HepG2 (cell line): ENCODE results near the gene SGMS1. TPM values are rescaled to one million over a fixed set of nuclear protein-coding genes. Genes with fewer than 3 reads are reported as not detected.

Experiments used
- ARID2 ChIP-seq: sonication (generic); formaldehyde crosslinking; IDR thresholded peaks from 2 replicates; pipeline ENCODE4 v1.8.1; 2022; ENCODE audit warnings: mild to moderate bottlenecking, missing genetic modification reagents, borderline replicate concordance
- ATF7 ChIP-seq, 2 experiments: fragments of 450-650 bp in 1 of 2; sonication (generic) in 1 of 2; formaldehyde crosslinking in 1 of 2; IDR thresholded peaks; 2 replicates each; pipeline versions ENCODE4 v1.4.0 to v1.6.1; 2016 to 2020; ENCODE audit warnings: antibody characterized with exemption in 1 of 2, mild to moderate bottlenecking in 1 of 2, missing genetic modification reagents in 1 of 2
- BORCS8-MEF2B ChIP-seq: sonication (generic); formaldehyde crosslinking; IDR thresholded peaks from 2 replicates; pipeline ENCODE4 v1.8.0; 2022; ENCODE audit warnings: mild to moderate bottlenecking, missing genetic modification reagents
- CSRNP1 ChIP-seq: sonication (generic); formaldehyde crosslinking; IDR thresholded peaks from 2 replicates; pipeline ENCODE4 v1.8.1; 2023; ENCODE audit warnings: mild to moderate bottlenecking, missing genetic modification reagents
- CTCF ChIP-seq: sonication (generic); formaldehyde crosslinking; IDR thresholded peaks from 2 replicates; pipeline ENCODE4 v1.5.0; 2020; ENCODE audit warnings: mild to moderate bottlenecking, missing genetic modification reagents, moderate library complexity
- ELF3 ChIP-seq: IDR thresholded peaks from 2 replicates; pipeline ENCODE4 v1.6.1; 2016; ENCODE audit warnings: missing genetic modification reagents, missing compliant biosample characterization
- FOXK1 ChIP-seq: sonication (generic); formaldehyde crosslinking; IDR thresholded peaks from 2 replicates; pipeline ENCODE4 v1.4.0; 2020; ENCODE audit warnings: low read depth, missing genetic modification reagents, borderline replicate concordance
- HNRNPLL ChIP-seq: fragments of 200-400 bp; formaldehyde crosslinking; IDR thresholded peaks from 2 replicates; pipeline ENCODE4 v1.6.1; 2017; ENCODE audit warnings: mild to moderate bottlenecking, low read depth, low read length; ENCODE audit not compliant: poor library complexity, severe bottlenecking
- LCORL ChIP-seq, 2 experiments: fragments of 450-650 bp in 1 of 2; sonication (generic) in 1 of 2; formaldehyde crosslinking in 1 of 2; IDR thresholded peaks; 2 replicates each; pipeline versions ENCODE4 v1.5.0 to v1.6.1; 2017 to 2020; ENCODE audit warnings: antibody characterized with exemption in 1 of 2, missing genetic modification reagents in 1 of 2
- MTA1 ChIP-seq: sonication (generic); formaldehyde crosslinking; IDR thresholded peaks from 2 replicates; pipeline ENCODE4 v1.4.0; 2020; ENCODE audit warnings: missing genetic modification reagents, mild to moderate bottlenecking, borderline replicate concordance
- ONECUT2 ChIP-seq: sonication (generic); formaldehyde crosslinking; IDR thresholded peaks from 2 replicates; pipeline ENCODE4 v1.4.0; 2020; ENCODE audit warnings: missing genetic modification reagents
- REPIN1 ChIP-seq: sonication (generic); formaldehyde crosslinking; IDR thresholded peaks from 2 replicates; pipeline ENCODE4 v1.8.0; 2022; ENCODE audit warnings: missing genetic modification reagents, low read depth, mild to moderate bottlenecking, borderline replicate concordance
- SAP130 ChIP-seq: IDR thresholded peaks from 2 replicates; pipeline ENCODE4 v1.6.1; 2016; ENCODE audit warnings: low read depth
- SRSF1 ChIP-seq: fragments of 200-400 bp; formaldehyde crosslinking; optimal IDR thresholded peaks from 2 replicates; pipeline ENCODE3; 2017; ENCODE audit warnings: mild to moderate bottlenecking, low read depth, low read length, moderate library complexity
- ZHX1 ChIP-seq: sonication (generic); formaldehyde crosslinking; IDR thresholded peaks from 2 replicates; pipeline ENCODE4 v1.8.1; 2022; ENCODE audit warnings: low read depth, mild to moderate bottlenecking, missing genetic modification reagents
- ZNF329 ChIP-seq: sonication (generic); formaldehyde crosslinking; IDR thresholded peaks from 2 replicates; pipeline ENCODE4 v1.9.0; 2021; ENCODE audit warnings: low read depth, mild to moderate bottlenecking, missing genetic modification reagents
- ZNF563 ChIP-seq: sonication (generic); formaldehyde crosslinking; IDR thresholded peaks from 2 replicates; pipeline ENCODE4 v1.8.0; 2022; ENCODE audit warnings: mild to moderate bottlenecking, moderate library complexity, missing genetic modification reagents
- ZNF878 ChIP-seq: sonication (generic); formaldehyde crosslinking; IDR thresholded peaks from 2 replicates; pipeline ENCODE4 v1.8.1; 2023; ENCODE audit warnings: mild to moderate bottlenecking, missing genetic modification reagents, moderate library complexity
- polyA plus RNA-seq, 8 experiments: library from polyadenylated mRNA; depleted of rRNA in 3 of 8; stranded (reverse) in 7 of 8; unstranded in 1 of 8; fragments of >200 nt; fragmentation: Illumina TruSeq in 4 of 8; extraction: Trizol in 4 of 8; gene quantifications; 2 replicates each; pipeline versions ENCODE4 v1.2.1 to v1.2.3, GENCODE V29; 2011 to 2016; ENCODE audit warnings: low read depth in 4 of 8, missing spikeins in 1 of 8, mixed read lengths in 1 of 8; ENCODE audit not compliant: insufficient read depth in 1 of 8
- total RNA-seq, 5 experiments: library from RNA; depleted of rRNA; stranded (reverse); fragments of >200 nt; fragmentation: Illumina TruSeq; extraction: Trizol; gene quantifications; 2 replicates each; pipeline ENCODE4 v1.2.3, GENCODE V29; 2016; ENCODE audit warnings: low read depth in 1 of 5

The SGMS1 gene
- total and polyA plus RNA-seq, 2 of the 13 experiments (the other 11 are each of a cell fraction or from before 2014, with no cell fraction given), result 6.5 to 15.1 TPM

- peak; percentile 8; the same call in 1 of the 2 replicates for TF ChIP-seq CTCF (CRISPR knock-in tag)
- peak; percentile 32 for TF ChIP-seq HNRNPLL
- TF ChIP-seq ARID2 (CRISPR knock-in tag), result 0 out of 2 replicates have a peak, but pooled peaks have one; percentile 24
- TF ChIP-seq ZNF563, result 0 out of 2 replicates have a peak, but pooled peaks have one; percentile 1
- peak; percentile 38 for TF ChIP-seq SRSF1
- no peak for TF ChIP-seq FOXK1 (CRISPR knock-in tag)
- peak; percentile 57; the same call in 1 of the 2 replicates for TF ChIP-seq BORCS8-MEF2B
- TF ChIP-seq ZHX1, result no peak
- TF ChIP-seq ONECUT2, result no peak
- 0 out of 2 replicates have a peak, but pooled peaks have one; percentile 5 for TF ChIP-seq ZNF878
- TF ChIP-seq ZNF329 (CRISPR knock-in tag), result 0 out of 2 replicates have a peak, but pooled peaks have one; percentile 56
- TF ChIP-seq SAP130 (CRISPR knock-in tag), result 0 out of 2 replicates have a peak, but pooled peaks have one; percentile 11
- 0 out of 2 replicates have a peak, but pooled peaks have one; percentile 18 for TF ChIP-seq REPIN1 (CRISPR knock-in tag)
- no peak for TF ChIP-seq LCORL (IDR thresholded peaks at IDR 0.05)
- no peak; the same call in 1 of the 2 replicates for TF ChIP-seq LCORL (CRISPR knock-in tag; IDR thresholded peaks at IDR 0.05)
- 0 out of 2 replicates have a peak, but pooled peaks have one; percentile 2 for TF ChIP-seq MTA1
- peak; percentile 55; the same call in 1 of the 2 replicates for TF ChIP-seq CSRNP1 (CRISPR knock-in tag)
- TF ChIP-seq ATF7 (IDR thresholded peaks at IDR 0.05), result no peak
- no peak for TF ChIP-seq ATF7 (CRISPR knock-in tag; IDR thresholded peaks at IDR 0.05)
- TF ChIP-seq ELF3 (CRISPR knock-in tag), result peak; percentile 14; the same call in 1 of the 2 replicates
These were observed 772 bp downstream of the SGMS1 start (continued) for GRCh38 chr10:50622706-50623662.
